ENCODE measurements around the gene ANK3. TPM values are rescaled to one million over a fixed set of nuclear protein-coding genes. Genes with fewer than 3 reads are reported as not detected.

ANK3 gene
- total and polyA plus RNA-seq, 8 donors = 3.6 to 115 (median 31.1) TPM

DNA sequence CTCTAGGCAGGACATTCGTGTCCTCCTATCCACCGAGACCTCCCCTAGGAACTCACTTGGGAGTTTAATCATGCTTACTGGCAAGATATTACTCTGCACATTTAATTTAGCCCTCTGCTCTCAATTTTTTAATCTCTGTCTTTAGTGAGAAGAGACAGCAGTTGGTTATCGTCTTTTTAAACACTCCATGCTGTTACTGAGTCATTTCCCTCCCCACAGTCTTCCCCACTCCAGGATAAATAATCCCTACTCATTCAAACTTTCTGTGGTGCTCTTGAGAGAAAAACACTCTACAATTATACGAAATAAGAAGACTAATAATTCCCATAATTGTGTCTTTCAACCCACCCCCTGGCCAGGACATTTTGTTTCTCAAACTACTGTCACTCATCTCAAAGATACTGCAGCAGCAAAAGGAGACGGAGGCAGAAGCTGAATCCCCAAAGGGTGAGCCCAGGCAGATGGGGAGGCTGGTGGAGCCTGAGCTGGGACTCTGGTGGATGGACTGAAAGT, 84.2 kb downstream of the ANK3 start:
- Histone ChIP-seq H3K36me3 (no peaks in the 10 kb centered on the region), H3K4me1 (peaks cover 0 to 3% (median 0%) of the 10 kb centered on the region in 4 donors), H3K4me3 (no peak overlapping the region), H3K27ac (peak overlapping the region in 2 of 5 donors; percentile 39 to 48), H3K27me3 (no peaks in the 10 kb centered on the region), H3K9me3 (no peaks in the 10 kb centered on the region)
- no peak for DNase-seq
- 58 to 76% (median 71%) methylated on average over 5 of the region's 5 CpGs for WGBS, 5 donors
- TF ChIP-seq POLR2A (IDR thresholded peaks at IDR 0.05) (no peak), POLR2AphosphoS5 (IDR thresholded peaks at IDR 0.05) (no peak), EP300 (IDR thresholded peaks at IDR 0.05) (no peak)
- TF ChIP-seq, protein P1, sequence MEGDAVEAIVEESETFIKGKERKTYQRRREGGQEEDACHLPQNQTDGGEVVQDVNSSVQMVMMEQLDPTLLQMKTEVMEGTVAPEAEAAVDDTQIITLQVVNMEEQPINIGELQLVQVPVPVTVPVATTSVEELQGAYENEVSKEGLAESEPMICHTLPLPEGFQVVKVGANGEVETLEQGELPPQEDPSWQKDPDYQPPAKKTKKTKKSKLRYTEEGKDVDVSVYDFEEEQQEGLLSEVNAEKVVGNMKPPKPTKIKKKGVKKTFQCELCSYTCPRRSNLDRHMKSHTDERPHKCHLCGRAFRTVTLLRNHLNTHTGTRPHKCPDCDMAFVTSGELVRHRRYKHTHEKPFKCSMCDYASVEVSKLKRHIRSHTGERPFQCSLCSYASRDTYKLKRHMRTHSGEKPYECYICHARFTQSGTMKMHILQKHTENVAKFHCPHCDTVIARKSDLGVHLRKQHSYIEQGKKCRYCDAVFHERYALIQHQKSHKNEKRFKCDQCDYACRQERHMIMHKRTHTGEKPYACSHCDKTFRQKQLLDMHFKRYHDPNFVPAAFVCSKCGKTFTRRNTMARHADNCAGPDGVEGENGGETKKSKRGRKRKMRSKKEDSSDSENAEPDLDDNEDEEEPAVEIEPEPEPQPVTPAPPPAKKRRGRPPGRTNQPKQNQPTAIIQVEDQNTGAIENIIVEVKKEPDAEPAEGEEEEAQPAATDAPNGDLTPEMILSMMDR (IDR thresholded peaks at IDR 0.05) = no peak
- intact Hi-C loops (cut with DNase I; ENCODE audit: low total_unique reads) = no loop called here

DNA sequence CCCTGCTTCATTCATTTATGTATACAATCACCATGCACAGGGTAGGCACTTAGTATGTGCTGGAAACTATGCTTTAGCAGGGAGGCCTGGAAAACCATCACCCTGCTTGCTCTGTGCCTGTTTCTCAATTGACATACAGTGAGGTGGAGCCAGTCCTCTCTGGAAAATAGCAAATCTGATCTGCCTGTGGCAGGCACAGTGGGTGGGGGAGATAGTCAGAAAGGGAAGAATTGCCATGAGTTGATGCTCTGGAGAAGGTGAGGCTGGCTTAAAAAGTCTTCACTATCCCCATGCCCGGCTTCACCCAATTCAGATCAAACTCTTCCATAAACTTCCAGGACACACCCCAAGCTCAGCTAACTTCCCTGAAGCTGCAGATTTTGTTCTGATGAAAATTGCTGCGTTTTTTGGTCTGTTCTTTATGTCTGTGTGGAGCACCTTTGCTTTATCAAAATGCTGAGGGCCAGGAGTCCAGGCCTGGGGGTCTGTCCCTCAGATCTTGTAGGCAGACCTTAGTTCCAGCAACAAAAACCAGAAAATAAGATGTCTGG, 84.8 kb downstream of the ANK3 start:
- Histone ChIP-seq H3K27me3 (no peaks in the 10 kb centered on the region), H3K27ac (peak overlapping the region in 2 of 5 donors; percentile 39 to 48), H3K9me3 (no peaks in the 10 kb centered on the region), H3K4me3 (no peak overlapping the region), H3K4me1 (peaks cover 0 to 7% (median 0%) of the 10 kb centered on the region in 4 donors), H3K36me3 (no peaks in the 10 kb centered on the region)
- intact Hi-C loops (cut with DNase I; ENCODE audit: low total_unique reads) = no loop called here
- no peak for DNase-seq
- WGBS, 5 donors = 73 to 91% (median 75%) methylated on average over 2 of the region's 2 CpGs
- TF ChIP-seq POLR2A (IDR thresholded peaks at IDR 0.05) = no peak
- TF ChIP-seq, protein P1 (IDR thresholded peaks at IDR 0.05) = no peak
- TF ChIP-seq EP300 (IDR thresholded peaks at IDR 0.05) = no peak
- TF ChIP-seq POLR2AphosphoS5 (IDR thresholded peaks at IDR 0.05) = no peak

DNA sequence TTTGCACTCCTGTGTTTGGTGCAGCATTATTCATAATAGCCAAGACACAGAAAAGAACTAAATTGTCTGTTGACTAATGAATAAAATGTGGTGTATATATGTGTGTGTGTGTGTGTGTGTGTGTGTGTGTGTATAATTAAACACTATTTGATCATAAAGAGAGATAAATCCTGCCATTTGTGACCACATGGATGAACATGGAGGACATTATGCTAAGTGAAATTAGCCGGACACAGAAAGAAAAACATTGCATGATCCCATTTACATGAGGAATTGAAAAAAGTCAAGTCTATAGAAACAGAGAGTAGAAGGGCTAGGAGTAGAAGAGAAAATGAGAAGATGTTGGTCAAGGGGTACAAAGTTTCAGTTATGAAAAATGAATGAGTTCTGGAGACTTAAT, 85.9 kb downstream of the ANK3 start:
- no peak for DNase-seq
- 89 to 97% (median 95%) methylated on average over 1 of the region's 1 CpG for WGBS, 5 donors
- no peaks in the 10 kb centered on the region for H3K27me3 ChIP-seq
- no peaks in the 10 kb centered on the region for H3K9me3 ChIP-seq
- no peaks in the 10 kb centered on the region for H3K36me3 ChIP-seq
- intact Hi-C loops (cut with DNase I; ENCODE audit: low total_unique reads) = no loop called here
- TF ChIP-seq EP300 (IDR thresholded peaks at IDR 0.05) (no peak), POLR2AphosphoS5 (IDR thresholded peaks at IDR 0.05) (no peak), POLR2A (IDR thresholded peaks at IDR 0.05) (no peak)
- TF ChIP-seq, protein P1 (IDR thresholded peaks at IDR 0.05) = no peak
- no peak overlapping the region for H3K27ac ChIP-seq
- peaks cover 0 to 7% (median 0%) of the 10 kb centered on the region in 4 donors for H3K4me1 ChIP-seq
- no peak overlapping the region for H3K4me3 ChIP-seq

DNA sequence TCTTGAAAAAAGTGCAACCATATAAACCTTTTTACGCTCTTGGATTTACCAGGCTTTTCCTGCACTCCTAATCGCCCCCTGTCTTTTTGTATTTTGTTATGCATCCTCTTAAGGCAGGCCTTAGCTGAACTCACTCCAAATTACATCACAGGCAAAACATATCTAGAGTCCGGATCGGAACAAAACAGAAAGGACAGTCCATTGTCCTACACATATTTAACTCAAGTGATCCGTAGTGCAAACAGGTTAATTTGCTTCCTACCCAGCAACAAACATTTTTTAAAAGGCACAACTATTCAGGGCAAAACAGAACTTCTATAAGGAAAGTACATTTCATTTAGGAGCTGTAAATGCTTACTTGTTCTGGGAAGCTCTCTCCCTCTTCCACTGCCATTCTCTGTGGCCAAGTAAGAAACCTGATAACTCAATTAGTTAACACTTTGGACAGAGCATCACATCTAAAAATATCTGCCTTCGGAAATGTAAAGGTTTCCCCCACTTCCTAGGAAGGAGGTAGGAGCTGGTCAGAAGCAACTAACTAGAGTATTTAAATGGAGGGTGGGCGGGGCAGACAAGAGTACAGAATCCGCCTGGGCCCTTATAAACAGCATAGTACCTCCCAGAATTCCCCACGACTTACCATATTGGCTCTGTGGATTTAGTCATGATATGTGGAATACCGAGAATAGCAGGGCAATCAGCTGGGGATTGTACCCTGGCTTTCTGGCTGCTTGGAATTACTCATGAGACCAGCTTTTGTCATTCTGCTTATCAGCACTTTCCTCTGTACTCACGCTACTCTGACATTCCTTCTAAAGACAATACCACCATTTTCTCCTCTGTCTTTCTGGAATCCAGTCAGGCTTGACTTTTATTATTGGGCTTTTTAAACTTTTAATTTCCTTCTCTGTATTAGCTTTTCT, 89.5 kb downstream of the ANK3 start:
- WGBS, 5 donors = 71 to 82% (median 76%) methylated on average over 11 of the region's 11 CpGs
- Histone ChIP-seq H3K4me1 (peaks cover 0 to 16% (median 7%) of the 10 kb centered on the region in 4 donors), H3K9me3 (no peaks in the 10 kb centered on the region), H3K36me3 (no peaks in the 10 kb centered on the region), H3K27me3 (no peaks in the 10 kb centered on the region), H3K4me3 (peak overlapping the region in 1 of 4 donors; percentile 23), H3K27ac (peak overlapping the region in 2 of 5 donors; percentile 37 to 39)
- no peak for TF ChIP-seq POLR2AphosphoS5 (IDR thresholded peaks at IDR 0.05)
- TF ChIP-seq EP300 (IDR thresholded peaks at IDR 0.05) = no peak
- TF ChIP-seq POLR2A (IDR thresholded peaks at IDR 0.05) = no peak
- TF ChIP-seq, protein P1 (IDR thresholded peaks at IDR 0.05) = no peak
- intact Hi-C loops (cut with DNase I; ENCODE audit: low total_unique reads) = no loop called here
- peak in 1 of 2 donors; percentile 29 for DNase-seq
